Fibroblast of lung (primary cell): ENCODE data around the gene CNPY4. TPM values are rescaled to one million over a fixed set of nuclear protein-coding genes. Genes with fewer than 3 reads are reported as not detected.

ENCODE experiments used
- DNase-seq, 2 donors: peaks; one replicate each; pipeline versions ENCODE4 v3.0.0 to v3.0.0-alpha.2; 2010; ENCODE audit warnings: low read depth in 2 of 2
- H2AFZ ChIP-seq: 2 replicates; pipeline ENCODE4 v1.5.1; 2012; ENCODE audit warnings: low read length, control low read depth, inconsistent platforms
- H3K27ac ChIP-seq: 2 replicates; pipeline ENCODE4 v1.5.1; 2011; ENCODE audit warnings: low read length, control low read depth; ENCODE audit not compliant: insufficient read depth
- H3K27me3 ChIP-seq: 2 replicates; pipeline ENCODE4 v1.5.1; 2011; ENCODE audit warnings: mild to moderate bottlenecking, low read length; ENCODE audit not compliant: control insufficient read depth, insufficient read depth
- H3K36me3 ChIP-seq: 2 replicates; pipeline ENCODE4 v1.5.1; 2011; ENCODE audit warnings: low read length; ENCODE audit not compliant: control insufficient read depth, insufficient read depth
- H3K4me1 ChIP-seq: 2 replicates; pipeline ENCODE4 v1.5.1; 2011; ENCODE audit warnings: low read length; ENCODE audit not compliant: control insufficient read depth, insufficient read depth; ENCODE audit errors: extremely low read depth
- H3K4me2 ChIP-seq: 2 replicates; pipeline ENCODE4 v1.5.1; 2011; ENCODE audit warnings: low read length, control low read depth; ENCODE audit not compliant: insufficient read depth; ENCODE audit errors: extremely low read depth
- H3K4me3 ChIP-seq, 4 experiments: fragments of 200-600 bp in 1 of 4; sonication (generic) in 1 of 4; replicated peaks in 1 of 4; 2 replicates each; pipeline ENCODE4 v1.5.1; 2011 to 2016; ENCODE audit warnings: low read length in 4 of 4, low read depth in 3 of 4, mild to moderate bottlenecking in 3 of 4, control low read depth in 2 of 4, inconsistent platforms in 1 of 4, mixed read lengths in 1 of 4; ENCODE audit not compliant: insufficient read depth in 1 of 4; ENCODE audit errors: control extremely low read depth in 1 of 4
- H3K79me2 ChIP-seq: 2 replicates; pipeline ENCODE4 v1.5.1; 2012; ENCODE audit warnings: mild to moderate bottlenecking, low read length, inconsistent platforms; ENCODE audit not compliant: control insufficient read depth, insufficient read depth
- H3K9ac ChIP-seq: 2 replicates; pipeline ENCODE4 v1.5.1; 2011; ENCODE audit warnings: mild to moderate bottlenecking, low read length, control low read depth; ENCODE audit not compliant: insufficient read depth
- H3K9me3 ChIP-seq: 2 replicates; pipeline ENCODE4 v1.5.1; 2012; ENCODE audit warnings: low read depth, low read length; ENCODE audit not compliant: control insufficient read depth, insufficient read depth
- H4K20me1 ChIP-seq: 2 replicates; pipeline ENCODE4 v1.5.1; 2011; ENCODE audit warnings: low read length; ENCODE audit not compliant: control insufficient read depth, insufficient read depth; ENCODE audit errors: extremely low read depth
- EZH2 ChIP-seq: IDR thresholded peaks from 2 replicates; pipeline ENCODE4 v1.5.1; 2012; ENCODE audit warnings: low read length, control low read depth, mild to moderate bottlenecking; ENCODE audit errors: missing control alignments
- polyA plus RNA-seq, 2 donors: library from polyadenylated mRNA; depleted of rRNA in 1 of 2; stranded (reverse) in 1 of 2; unstranded in 1 of 2; fragments of >200 nt; gene quantifications; 2 replicates each; pipeline ENCODE4 v1.2.1, GENCODE V29; 2011 to 2012; ENCODE audit warnings: missing spikeins in 1 of 2
- total RNA-seq: library from RNA; depleted of rRNA; stranded (reverse); fragments of >200 nt; gene quantifications from 2 replicates; pipeline ENCODE4 v1.2.1, GENCODE V29; 2014
- TF ChIP-seq, protein P1 (sequence below), 2 donors: IDR thresholded peaks in 1 of 2; conservative IDR thresholded peaks in 1 of 2; 1 replicate in 1 of 2; 2 replicates in 1 of 2; pipeline ENCODE4 v1.5.1; 2011 to 2012; ENCODE audit warnings: low read length in 2 of 2, control low read depth in 1 of 2, inconsistent platforms in 1 of 2, low read depth in 1 of 2, mild to moderate bottlenecking in 1 of 2

The CNPY4 gene
- total and polyA plus RNA-seq, 2 donors (not counting 1 experiment from before 2014, with no cell fraction given): 21.6 to 40.7 TPM

DNA sequence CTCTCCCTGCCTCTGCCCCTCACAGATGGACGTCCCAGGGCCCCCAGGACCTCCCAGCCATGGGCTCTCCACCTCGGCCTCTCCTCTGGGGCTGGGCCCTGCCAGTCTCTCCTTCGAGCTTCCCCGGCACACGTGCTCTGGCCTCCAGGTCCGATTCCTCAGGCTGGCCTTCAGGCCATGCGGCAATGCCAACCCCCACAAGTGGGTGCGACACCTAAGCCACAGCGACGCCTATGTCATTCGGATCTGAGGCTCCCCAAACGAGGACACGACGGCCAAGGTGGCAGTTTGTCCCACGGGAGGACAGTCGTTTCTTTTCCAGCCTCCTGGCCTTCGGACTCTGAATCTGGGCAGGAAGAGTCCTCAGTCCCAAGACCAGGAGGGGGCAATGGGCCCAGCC lies 12.8 kb upstream of the CNPY4 start:
- TF ChIP-seq, protein P1, sequence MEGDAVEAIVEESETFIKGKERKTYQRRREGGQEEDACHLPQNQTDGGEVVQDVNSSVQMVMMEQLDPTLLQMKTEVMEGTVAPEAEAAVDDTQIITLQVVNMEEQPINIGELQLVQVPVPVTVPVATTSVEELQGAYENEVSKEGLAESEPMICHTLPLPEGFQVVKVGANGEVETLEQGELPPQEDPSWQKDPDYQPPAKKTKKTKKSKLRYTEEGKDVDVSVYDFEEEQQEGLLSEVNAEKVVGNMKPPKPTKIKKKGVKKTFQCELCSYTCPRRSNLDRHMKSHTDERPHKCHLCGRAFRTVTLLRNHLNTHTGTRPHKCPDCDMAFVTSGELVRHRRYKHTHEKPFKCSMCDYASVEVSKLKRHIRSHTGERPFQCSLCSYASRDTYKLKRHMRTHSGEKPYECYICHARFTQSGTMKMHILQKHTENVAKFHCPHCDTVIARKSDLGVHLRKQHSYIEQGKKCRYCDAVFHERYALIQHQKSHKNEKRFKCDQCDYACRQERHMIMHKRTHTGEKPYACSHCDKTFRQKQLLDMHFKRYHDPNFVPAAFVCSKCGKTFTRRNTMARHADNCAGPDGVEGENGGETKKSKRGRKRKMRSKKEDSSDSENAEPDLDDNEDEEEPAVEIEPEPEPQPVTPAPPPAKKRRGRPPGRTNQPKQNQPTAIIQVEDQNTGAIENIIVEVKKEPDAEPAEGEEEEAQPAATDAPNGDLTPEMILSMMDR (conservative IDR thresholded peaks at IDR 0.05 in 1 of 2, IDR thresholded peaks at IDR 0.05 in 1 of 2; ENCODE audit: low read depth in 1 of 2, low read length in 2 of 2): no peak
- TF ChIP-seq EZH2: no peak
- no peaks in the 10 kb centered on the region for H3K27me3 ChIP-seq

DNA sequence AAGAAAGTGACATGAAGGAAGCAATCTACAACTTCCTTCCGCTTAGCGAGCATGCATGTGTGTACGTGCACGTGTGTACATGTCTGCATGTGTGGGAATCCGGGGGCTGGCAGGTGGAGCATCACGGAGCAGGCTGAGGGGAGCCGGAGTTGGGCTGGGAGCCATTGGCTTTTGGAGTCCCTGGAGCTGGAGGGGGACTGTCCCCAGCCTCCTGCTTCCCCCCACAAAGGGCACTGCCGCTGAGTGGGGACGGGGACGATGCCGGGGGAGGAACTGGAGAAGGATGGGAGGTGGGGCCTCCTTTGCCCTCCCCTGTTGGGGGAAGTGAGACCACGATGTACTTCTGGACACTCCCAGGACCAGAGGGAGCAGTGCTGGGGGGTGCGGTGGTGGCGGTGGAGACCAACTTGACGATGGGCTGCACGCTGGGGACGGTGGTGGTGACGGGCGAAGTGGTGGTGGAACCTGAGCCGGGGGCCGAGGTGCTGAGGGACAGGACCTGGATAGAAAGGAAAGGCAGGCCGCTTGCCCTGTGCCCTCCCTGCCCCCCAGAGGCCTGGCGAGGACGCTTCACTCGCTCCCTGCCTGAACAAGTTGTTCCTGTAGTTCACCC lies 12.2 kb upstream of the CNPY4 start:
- Histone ChIP-seq H3K27ac (no peak overlapping the region), H3K27me3 (no peaks in the 10 kb centered on the region), H3K4me1 (peaks cover 7% of the 10 kb centered on the region), H2AFZ (no peak overlapping the region), H3K79me2 (no peaks in the 10 kb centered on the region), H3K9ac (no peak overlapping the region), H3K4me2 (no peak overlapping the region), H3K4me3 (no peak overlapping the region), H3K9me3 (no peaks in the 10 kb centered on the region), H3K36me3 (peaks cover 28% of the 10 kb centered on the region), H4K20me1 (no peaks in the 10 kb centered on the region)
- DNase-seq: no peak
- TF ChIP-seq EZH2: no peak
- TF ChIP-seq, protein P1 (conservative IDR thresholded peaks at IDR 0.05 in 1 of 2, IDR thresholded peaks at IDR 0.05 in 1 of 2; ENCODE audit: low read depth in 1 of 2, low read length in 2 of 2): no peak

More for the DNA sequence above, 12.8 kb upstream of the CNPY4 start:
- no peak overlapping the region for H3K27ac ChIP-seq
- H3K79me2 ChIP-seq: no peaks in the 10 kb centered on the region
- H4K20me1 ChIP-seq: no peaks in the 10 kb centered on the region
- no peak overlapping the region for H3K4me2 ChIP-seq
- H3K9ac ChIP-seq: no peak overlapping the region
- H3K4me3 ChIP-seq: no peak overlapping the region
- H3K4me1 ChIP-seq: peaks cover 7% of the 10 kb centered on the region
- H3K9me3 ChIP-seq: no peaks in the 10 kb centered on the region
- DNase-seq: no peak
- no peak overlapping the region for H2AFZ ChIP-seq
- H3K36me3 ChIP-seq: peaks cover 26% of the 10 kb centered on the region

DNA sequence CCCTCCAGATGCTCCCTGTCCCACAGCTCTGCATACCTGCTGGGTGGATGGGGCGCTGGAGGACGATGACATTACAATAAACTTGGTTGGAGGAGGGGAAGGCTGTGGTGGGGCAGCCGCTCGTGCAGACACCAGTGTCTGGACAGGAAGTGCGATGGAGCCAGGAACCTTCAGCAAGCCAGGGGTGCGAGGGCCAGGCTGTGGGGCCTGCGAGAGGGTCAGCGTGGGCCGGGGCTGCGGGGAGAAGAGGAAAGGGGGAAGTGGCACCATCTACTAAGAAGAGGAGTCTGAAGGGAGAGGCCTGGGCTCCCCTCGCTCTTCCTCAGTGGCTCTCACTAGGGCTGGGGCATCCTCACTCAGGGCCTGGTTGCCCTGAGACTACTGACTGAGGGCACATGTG lies 11.5 kb upstream of the CNPY4 start:
- no peak overlapping the region for H3K4me3 ChIP-seq
- no peaks in the 10 kb centered on the region for H3K27me3 ChIP-seq
- no peaks in the 10 kb centered on the region for H3K79me2 ChIP-seq
- no peak for DNase-seq
- H3K27ac ChIP-seq: no peak overlapping the region
- no peaks in the 10 kb centered on the region for H3K9me3 ChIP-seq
- H3K36me3 ChIP-seq: peaks cover 28% of the 10 kb centered on the region
- peaks cover 4% of the 10 kb centered on the region for H3K4me1 ChIP-seq
- H2AFZ ChIP-seq: no peak overlapping the region
- H4K20me1 ChIP-seq: no peaks in the 10 kb centered on the region
- TF ChIP-seq, protein P1 (conservative IDR thresholded peaks at IDR 0.05 in 1 of 2, IDR thresholded peaks at IDR 0.05 in 1 of 2; ENCODE audit: low read depth in 1 of 2, low read length in 2 of 2): no peak
- no peak overlapping the region for H3K9ac ChIP-seq
- no peak overlapping the region for H3K4me2 ChIP-seq
